Suprapubic skin (tissue), 4 donors: Measurements from ENCODE around the gene COL25A1. TPM values are rescaled to one million over a fixed set of nuclear protein-coding genes. Genes with fewer than 3 reads are reported as not detected.

Experiments used
- DNase-seq, 2 donors: peaks; one replicate each; pipeline ENCODE4 v3.0.0-alpha.2; 2019; ENCODE audit warnings: low spot score in 2 of 2
- H3K27ac ChIP-seq: fragments of 200-600 bp; sonication (generic); one replicate; pipeline ENCODE4 v1.5.1; 2019
- H3K27me3 ChIP-seq: fragments of 200-600 bp; sonication (generic); one replicate; pipeline ENCODE4 v1.5.1; 2019
- H3K36me3 ChIP-seq: fragments of 200-600 bp; sonication (generic); one replicate; pipeline ENCODE4 v1.5.1; 2019
- H3K4me1 ChIP-seq: fragments of 200-600 bp; sonication (generic); one replicate; pipeline ENCODE4 v1.5.1; 2019
- H3K4me3 ChIP-seq: fragments of 200-600 bp; sonication (generic); one replicate; pipeline ENCODE4 v1.5.1; 2019; ENCODE audit warnings: mild to moderate bottlenecking
- H3K9me3 ChIP-seq: fragments of 200-600 bp; sonication (generic); one replicate; pipeline ENCODE4 v1.5.1; 2019
- EP300 ChIP-seq: sonication (generic); formaldehyde crosslinking; IDR thresholded peaks from one replicate; pipeline ENCODE4 v1.6.1; 2017; ENCODE audit warnings: antibody characterized with exemption
- POLR2A ChIP-seq, 2 donors: fragments of 450-650 bp; IDR thresholded peaks; one replicate each; pipeline ENCODE4 v1.6.1; 2017; ENCODE audit warnings: antibody characterized with exemption in 2 of 2, mild to moderate bottlenecking in 2 of 2, moderate library complexity in 2 of 2
- POLR2AphosphoS5 ChIP-seq, 3 donors: sonication (generic); formaldehyde crosslinking; IDR thresholded peaks; one replicate each; pipeline ENCODE4 v1.6.1; 2017; ENCODE audit warnings: antibody characterized with exemption in 3 of 3
- WGBS: methylation state at CpG from one replicate; pipeline ENCODE4 v1.1.5; 2018; 5-methylcytosine and 5-hydroxymethylcytosine counted together
- total RNA-seq, 4 donors: library from RNA; depleted of rRNA; stranded (reverse); fragments of >200 nt; gene quantifications; one replicate each; pipeline ENCODE4 v1.1.0, GENCODE V29; 2016
- TF ChIP-seq, protein P1 (sequence below), 2 donors: fragments of 200-600 bp in 1 of 2; fragments of 450-650 bp in 1 of 2; sonication (generic) in 1 of 2; IDR thresholded peaks; one replicate each; pipeline ENCODE4 v1.5.1; 2016 to 2019; ENCODE audit warnings: antibody characterized with exemption in 2 of 2, mild to moderate bottlenecking in 1 of 2, moderate library complexity in 1 of 2

The COL25A1 gene
- total RNA-seq, 4 donors from 2014 or later, result 0.30 to 1.4 (median 1.0) TPM

DNA sequence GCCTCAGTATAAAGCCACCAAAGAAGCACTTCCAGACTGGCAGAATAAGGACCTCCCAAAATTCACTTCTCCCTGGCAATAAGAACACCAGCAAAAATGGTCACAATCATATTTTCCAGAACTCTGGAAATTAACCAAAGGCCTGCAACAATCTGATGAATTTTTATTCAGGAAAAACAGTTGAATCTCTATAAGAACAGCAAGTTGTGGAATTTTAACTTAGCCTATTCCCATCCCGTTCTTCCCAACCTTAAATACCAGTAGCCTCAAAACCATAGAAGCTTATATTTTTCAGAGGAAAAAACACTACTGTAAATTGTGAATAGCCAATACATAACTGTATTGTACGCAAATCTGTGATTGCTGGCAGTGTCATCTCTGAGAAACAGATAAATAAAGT lies 67.9 kb downstream of the COL25A1 start:
- WGBS, result 92% methylated on average over 2 of the region's 2 CpGs
- TF ChIP-seq EP300 (no peak), POLR2A (IDR thresholded peaks at IDR 0.05) (no peak), POLR2AphosphoS5 (IDR thresholded peaks at IDR 0.05) (no peak)
- TF ChIP-seq, protein P1, sequence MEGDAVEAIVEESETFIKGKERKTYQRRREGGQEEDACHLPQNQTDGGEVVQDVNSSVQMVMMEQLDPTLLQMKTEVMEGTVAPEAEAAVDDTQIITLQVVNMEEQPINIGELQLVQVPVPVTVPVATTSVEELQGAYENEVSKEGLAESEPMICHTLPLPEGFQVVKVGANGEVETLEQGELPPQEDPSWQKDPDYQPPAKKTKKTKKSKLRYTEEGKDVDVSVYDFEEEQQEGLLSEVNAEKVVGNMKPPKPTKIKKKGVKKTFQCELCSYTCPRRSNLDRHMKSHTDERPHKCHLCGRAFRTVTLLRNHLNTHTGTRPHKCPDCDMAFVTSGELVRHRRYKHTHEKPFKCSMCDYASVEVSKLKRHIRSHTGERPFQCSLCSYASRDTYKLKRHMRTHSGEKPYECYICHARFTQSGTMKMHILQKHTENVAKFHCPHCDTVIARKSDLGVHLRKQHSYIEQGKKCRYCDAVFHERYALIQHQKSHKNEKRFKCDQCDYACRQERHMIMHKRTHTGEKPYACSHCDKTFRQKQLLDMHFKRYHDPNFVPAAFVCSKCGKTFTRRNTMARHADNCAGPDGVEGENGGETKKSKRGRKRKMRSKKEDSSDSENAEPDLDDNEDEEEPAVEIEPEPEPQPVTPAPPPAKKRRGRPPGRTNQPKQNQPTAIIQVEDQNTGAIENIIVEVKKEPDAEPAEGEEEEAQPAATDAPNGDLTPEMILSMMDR (IDR thresholded peaks at IDR 0.05), result no peak
- no peaks in the 10 kb centered on the region for H3K27me3 ChIP-seq

DNA sequence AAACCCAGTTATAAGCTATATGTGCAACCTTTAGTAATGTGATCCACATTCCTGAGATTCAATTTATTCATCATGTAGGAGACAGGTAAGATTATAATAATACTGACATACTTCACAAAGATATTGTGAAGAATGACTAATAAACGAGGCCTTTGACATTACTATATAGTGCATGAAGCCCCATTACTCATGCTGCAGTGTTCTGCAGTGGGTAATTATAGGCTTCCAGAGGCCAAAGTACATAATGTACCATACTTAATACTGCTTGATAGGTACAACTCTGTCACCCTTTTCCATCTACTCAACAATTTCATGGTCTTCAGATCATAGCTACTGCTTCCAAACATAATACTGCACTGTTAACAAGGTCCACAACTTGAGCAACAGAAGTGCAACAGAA lies 68.9 kb downstream of the COL25A1 start:
- DNase-seq, result no peak
- Histone ChIP-seq H3K4me3 (no peak overlapping the region), H3K9me3 (no peaks in the 10 kb centered on the region), H3K36me3 (no peaks in the 10 kb centered on the region), H3K27ac (no peak overlapping the region), H3K27me3 (no peaks in the 10 kb centered on the region), H3K4me1 (no peaks in the 10 kb centered on the region)
- TF ChIP-seq, protein P1 (IDR thresholded peaks at IDR 0.05), result no peak
- TF ChIP-seq EP300 (no peak), POLR2A (IDR thresholded peaks at IDR 0.05) (no peak), POLR2AphosphoS5 (IDR thresholded peaks at IDR 0.05) (no peak)
- WGBS, result 65% methylated on average over 1 of the region's 1 CpG

More for the DNA sequence above, 67.9 kb downstream of the COL25A1 start:
- no peaks in the 10 kb centered on the region for H3K4me1 ChIP-seq
- H3K36me3 ChIP-seq, result no peaks in the 10 kb centered on the region
- no peaks in the 10 kb centered on the region for H3K9me3 ChIP-seq
- DNase-seq, result no peak
- no peak overlapping the region for H3K27ac ChIP-seq
- H3K4me3 ChIP-seq, result no peak overlapping the region

DNA sequence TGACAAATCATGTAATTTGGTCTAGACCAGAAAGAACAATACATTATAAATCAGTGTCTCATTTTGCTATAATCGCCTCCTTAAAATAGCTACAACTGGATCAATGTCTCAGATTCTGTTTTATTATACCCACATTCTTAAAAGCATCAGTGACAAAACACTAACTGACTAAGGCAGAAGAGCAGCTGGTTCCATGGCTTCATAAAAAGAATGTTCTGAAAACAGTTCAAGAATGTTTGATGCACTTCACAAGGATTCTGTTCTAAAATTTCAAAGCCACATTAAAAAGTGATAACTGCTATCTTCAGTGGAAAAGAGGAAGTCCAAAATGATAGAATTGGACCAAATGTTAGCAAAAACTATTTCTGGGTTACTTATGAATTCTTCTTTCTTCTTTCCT lies 69.8 kb downstream of the COL25A1 start:
- no peak overlapping the region for H3K4me3 ChIP-seq
- no peaks in the 10 kb centered on the region for H3K36me3 ChIP-seq
- H3K9me3 ChIP-seq, result no peaks in the 10 kb centered on the region
- TF ChIP-seq POLR2AphosphoS5 (IDR thresholded peaks at IDR 0.05), result no peak
- TF ChIP-seq, protein P1 (IDR thresholded peaks at IDR 0.05), result no peak
- TF ChIP-seq EP300, result no peak
- no peak for TF ChIP-seq POLR2A (IDR thresholded peaks at IDR 0.05)
- DNase-seq, result no peak
- 79% methylated on average over 1 of the region's 1 CpG for WGBS
- H3K27ac ChIP-seq, result no peak overlapping the region
- H3K27me3 ChIP-seq, result no peaks in the 10 kb centered on the region
- H3K4me1 ChIP-seq, result no peaks in the 10 kb centered on the region

DNA sequence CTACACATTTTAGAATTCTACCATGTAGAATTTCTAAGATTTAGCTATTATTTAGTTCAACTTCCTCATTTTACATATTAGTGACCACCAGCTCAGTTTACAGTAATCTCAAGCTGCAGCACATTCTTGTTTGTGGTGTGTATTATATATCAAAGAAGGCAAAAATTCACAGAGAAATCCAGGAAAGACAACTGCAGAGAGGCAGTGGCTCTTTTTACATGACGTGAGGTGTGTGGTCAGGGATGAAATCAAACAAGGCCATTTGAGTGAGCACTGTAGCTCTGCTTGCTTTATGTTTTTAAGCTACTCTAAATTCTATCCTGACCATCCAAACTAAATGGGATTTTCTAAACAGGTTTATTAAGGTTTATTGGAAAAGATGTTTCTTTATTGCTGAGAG lies 71.1 kb downstream of the COL25A1 start:
- TF ChIP-seq POLR2AphosphoS5 (IDR thresholded peaks at IDR 0.05), result no peak
- Histone ChIP-seq H3K27me3 (no peaks in the 10 kb centered on the region), H3K4me3 (no peak overlapping the region), H3K9me3 (no peaks in the 10 kb centered on the region), H3K4me1 (no peaks in the 10 kb centered on the region), H3K36me3 (no peaks in the 10 kb centered on the region), H3K27ac (no peak overlapping the region)
- WGBS, result 86% methylated on average over 1 of the region's 1 CpG
- DNase-seq, result no peak

DNA sequence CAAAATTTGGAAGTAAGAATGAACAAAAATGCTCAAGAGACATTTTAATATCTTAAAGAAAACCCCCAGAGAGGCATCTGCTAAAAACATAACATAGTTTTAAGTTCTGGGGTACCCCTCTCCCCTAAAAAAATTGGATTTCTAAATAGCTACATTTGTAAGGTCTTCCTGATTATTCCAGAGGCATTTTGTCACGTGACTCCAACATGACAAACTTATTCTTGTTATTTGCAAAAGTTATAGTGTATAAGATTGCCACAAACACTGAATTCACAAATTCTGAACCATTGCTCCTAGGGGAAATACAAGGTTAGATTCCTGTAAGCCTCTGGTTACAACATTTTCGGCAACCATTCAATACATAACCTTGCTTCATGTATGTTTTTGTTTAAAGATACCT lies 73.4 kb downstream of the COL25A1 start:
- Histone ChIP-seq H3K27ac (no peak overlapping the region), H3K4me3 (no peak overlapping the region), H3K27me3 (no peaks in the 10 kb centered on the region), H3K4me1 (no peaks in the 10 kb centered on the region), H3K9me3 (no peaks in the 10 kb centered on the region), H3K36me3 (no peaks in the 10 kb centered on the region)
- no peak for DNase-seq
- TF ChIP-seq EP300, result no peak
- TF ChIP-seq POLR2A (IDR thresholded peaks at IDR 0.05), result no peak
- TF ChIP-seq, protein P1 (IDR thresholded peaks at IDR 0.05), result no peak
- TF ChIP-seq POLR2AphosphoS5 (IDR thresholded peaks at IDR 0.05), result no peak
- 89% methylated on average over 2 of the region's 2 CpGs for WGBS

DNA sequence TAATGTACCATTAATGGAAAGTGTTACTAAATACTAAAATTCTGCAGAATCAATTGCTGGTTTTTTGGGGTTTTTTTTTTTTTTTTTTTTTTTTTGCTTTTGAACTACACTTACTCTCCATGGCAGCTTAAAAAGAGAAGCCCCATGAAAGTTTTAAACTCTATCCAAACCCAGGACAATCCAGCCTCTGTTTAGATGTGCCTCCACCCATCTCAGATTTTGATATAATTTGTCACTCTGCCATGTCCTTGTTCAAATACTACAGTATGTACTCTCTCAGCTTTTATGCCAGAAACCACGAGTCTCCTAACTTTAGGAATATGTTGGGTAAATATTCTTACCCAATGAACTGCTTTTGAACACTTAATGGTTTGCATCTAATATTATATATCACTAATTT lies 84.2 kb downstream of the COL25A1 start:
- 41% methylated on average over 1 of the region's 1 CpG for WGBS
- Histone ChIP-seq H3K36me3 (no peaks in the 10 kb centered on the region), H3K4me3 (no peak overlapping the region), H3K4me1 (no peaks in the 10 kb centered on the region), H3K9me3 (no peaks in the 10 kb centered on the region), H3K27me3 (no peaks in the 10 kb centered on the region), H3K27ac (no peak overlapping the region)
- TF ChIP-seq POLR2A (IDR thresholded peaks at IDR 0.05) (no peak), EP300 (no peak), POLR2AphosphoS5 (IDR thresholded peaks at IDR 0.05) (no peak)
- TF ChIP-seq, protein P1 (IDR thresholded peaks at IDR 0.05), result no peak
- no peak for DNase-seq
